GM18526 (cell line): ENCODE measurements around the gene RTN4.

Experiments
- POLR2A ChIP-seq: IDR thresholded peaks from 3 replicates; pipeline ENCODE4 v1.6.1; 2011; ENCODE audit not compliant: insufficient read length; ENCODE audit errors: extremely low read depth

Gene RTN4

GRCh38 chr2:54962935-54963440, 87.3 kb downstream of the RTN4 start:
- no peak for TF ChIP-seq POLR2A

GRCh38 chr2:54962511-54962910, 87.7 kb downstream of the RTN4 start:
- TF ChIP-seq POLR2A = no peak

DNA sequence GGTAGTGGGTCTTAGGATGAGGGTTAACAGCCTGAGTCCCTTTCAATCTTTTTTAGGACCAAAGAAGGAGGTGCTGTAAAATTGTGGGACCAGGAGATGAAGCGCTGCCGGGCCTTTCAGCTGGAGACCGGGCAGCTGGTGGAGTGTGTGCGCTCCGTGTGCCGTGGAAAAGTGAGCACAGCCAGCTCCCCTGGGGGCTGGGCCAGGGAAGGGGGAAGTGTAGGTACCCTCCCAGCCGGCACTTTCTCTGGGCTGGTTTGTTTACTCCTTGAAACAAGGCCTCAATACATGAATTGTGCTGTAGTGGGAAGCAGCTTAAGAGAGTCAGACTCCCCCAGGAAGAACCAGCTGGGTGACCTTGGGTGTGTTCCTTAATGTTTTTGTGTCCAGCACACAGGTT, 90.1 kb downstream of the RTN4 start:
- TF ChIP-seq POLR2A = no peak

DNA sequence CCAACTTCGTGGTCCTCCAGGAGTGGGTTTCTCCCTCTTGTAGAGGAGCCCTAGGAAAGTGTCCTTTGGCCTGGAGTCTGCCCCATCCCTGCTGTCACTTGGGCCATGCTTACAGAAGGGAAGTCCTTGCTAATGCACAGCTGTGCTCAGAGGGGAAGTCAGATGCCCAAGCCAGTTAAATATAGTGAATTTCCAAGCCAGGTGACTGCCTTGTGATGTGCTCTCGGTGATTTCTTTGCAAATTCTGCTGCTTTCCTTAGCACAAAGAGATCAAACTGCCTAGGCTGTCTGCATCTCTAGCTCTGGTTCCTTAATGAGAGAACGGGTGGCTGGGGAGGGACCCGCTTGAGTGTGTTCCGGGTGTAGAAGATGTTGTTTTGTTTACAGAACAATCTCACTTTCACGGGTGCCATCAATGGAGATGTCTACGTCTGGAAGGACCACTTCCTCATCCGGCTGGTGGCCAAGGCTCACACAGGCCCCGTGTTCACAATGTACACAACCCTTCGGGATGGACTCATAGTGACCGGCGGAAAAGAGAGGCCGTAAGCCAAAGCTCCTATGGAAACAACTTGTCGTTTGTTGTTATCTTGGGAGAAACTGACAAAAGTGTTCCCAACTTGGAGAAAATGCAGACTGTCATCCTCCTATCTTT, 91.4 kb downstream of the RTN4 start:
- no peak for TF ChIP-seq POLR2A

DNA sequence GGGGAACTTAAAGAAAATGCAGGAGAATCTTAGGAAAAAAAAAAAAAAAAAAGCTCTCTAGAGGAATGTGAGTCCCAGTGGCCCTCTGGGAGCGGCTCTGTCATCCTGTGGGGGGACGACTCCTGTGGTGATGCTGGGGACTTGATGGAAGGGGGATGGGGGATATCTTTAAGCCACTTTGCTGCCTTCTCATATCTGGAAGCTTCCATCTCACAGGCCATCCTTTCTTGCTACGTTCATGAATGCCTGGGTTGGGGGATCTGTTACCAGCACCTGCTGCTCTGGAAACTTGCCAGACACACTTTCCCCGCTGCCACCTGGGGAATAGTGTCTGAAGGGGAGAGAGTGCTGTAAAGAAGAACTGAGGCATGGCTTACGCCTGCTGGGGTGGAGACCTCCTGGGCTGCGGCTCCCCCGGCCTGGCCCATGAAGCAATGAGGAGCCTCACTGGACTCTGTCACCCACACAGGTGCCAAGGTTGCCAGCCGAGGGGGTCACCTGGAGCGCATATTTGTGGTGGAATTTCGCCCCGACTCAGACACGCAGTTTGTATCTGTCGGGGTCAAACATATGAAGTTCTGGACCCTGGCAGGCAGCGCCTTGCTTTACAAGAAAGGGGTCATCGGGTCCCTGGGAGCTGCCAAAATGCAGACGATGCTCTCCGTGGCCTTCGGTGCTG, 92.8 kb downstream of the RTN4 start:
- TF ChIP-seq POLR2A = no peak

DNA sequence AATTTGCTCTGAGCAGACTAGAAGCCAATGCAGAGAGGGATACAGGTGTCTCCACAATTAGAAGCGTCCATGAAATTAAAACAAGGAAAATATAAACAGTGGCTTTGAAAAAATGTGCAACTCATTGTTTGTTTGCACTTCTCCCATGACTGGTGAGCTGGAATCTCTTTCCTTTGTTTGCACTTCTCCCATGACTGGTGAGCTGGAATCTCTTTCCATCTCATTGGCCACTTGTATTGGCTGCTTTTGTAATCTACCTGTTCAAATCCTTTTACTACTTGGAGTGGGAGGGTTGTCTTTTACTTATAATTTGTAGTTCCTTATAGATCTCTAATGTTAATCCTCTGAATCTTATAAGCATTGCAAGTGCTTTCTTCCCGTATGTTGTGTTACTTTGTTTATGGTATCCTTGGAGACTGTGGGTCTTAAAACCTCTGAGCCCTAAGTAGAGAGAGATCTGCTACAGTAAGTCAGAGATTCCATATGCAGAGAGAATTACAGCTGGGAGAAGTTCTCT, 94.1 kb downstream of the RTN4 start:
- no peak for TF ChIP-seq POLR2A

DNA sequence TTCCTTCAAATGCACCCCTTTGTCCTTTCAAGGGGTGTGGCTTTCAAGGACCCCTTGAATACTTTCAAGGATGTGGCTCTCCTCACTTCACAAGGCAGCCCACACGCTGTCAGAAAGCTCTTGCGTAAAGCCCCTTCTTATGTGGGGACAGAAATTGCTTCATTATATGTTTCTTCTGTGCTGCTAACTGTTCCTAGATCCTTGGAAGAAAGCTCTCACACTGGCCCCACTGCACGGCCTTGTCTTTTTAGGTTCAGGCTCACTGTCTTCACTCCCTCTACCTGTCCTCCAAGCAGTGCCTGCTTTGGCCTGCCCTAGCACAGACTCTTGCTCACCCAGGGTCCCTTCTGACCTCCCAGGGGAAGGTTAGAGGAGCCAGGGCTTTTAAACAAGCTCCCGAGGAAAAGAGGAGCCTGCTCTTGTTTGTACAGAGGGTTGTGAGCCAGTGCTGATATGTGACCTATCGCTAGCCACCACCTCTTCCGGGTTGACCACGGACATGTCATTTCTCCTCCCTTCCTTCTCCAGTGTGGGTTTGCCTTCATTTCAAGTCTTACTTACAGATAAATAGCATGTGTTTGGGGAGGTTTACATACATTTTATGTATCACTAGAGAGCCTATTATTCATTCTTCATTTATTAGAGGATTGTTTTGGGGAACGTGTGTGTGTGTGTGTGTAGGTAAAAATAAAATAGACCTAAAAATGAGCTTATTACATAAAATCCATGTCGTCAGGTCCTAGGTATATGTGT, 94.7 kb downstream of the RTN4 start:
- TF ChIP-seq POLR2A = no peak

DNA sequence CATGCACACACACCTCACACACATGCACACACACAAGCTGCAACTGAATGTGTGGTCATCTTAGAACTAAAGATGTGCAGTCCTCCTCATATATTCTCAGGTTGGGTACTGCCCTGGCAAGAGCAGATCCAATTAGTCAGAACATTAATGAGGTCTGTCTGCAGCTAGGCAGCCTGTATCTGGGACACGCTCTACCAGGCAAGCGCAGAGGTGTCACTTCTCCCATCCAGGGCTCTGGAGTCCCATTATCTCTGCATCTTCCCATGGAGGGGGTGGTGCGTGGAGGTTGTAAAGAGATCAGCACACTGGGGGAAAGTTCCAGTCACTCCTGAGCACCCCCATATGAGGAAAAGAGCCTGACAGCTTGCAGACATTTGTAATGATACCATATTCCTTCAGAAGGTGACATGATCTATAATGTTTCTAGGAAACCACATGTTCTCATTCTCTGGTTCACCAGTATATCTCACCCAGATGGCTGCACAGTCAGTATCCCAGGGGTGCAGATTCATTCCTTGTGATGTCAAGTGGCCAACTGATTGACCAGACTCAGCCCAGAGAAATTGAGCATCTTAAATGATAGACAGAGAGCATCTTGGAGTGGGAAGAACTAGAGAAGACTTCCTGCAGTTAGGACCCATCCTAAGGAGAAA, 95.4 kb downstream of the RTN4 start:
- no peak for TF ChIP-seq POLR2A

- no peak for TF ChIP-seq POLR2A
Observed at GRCh38 chr2:54954158-54954557, 96.1 kb downstream of the RTN4 start.

GRCh38 chr2:54952978-54953456, 97.2 kb downstream of the RTN4 start:
- no peak for TF ChIP-seq POLR2A

- no peak for TF ChIP-seq POLR2A
Observed at GRCh38 chr2:54952425-54952824, 97.8 kb downstream of the RTN4 start.

DNA sequence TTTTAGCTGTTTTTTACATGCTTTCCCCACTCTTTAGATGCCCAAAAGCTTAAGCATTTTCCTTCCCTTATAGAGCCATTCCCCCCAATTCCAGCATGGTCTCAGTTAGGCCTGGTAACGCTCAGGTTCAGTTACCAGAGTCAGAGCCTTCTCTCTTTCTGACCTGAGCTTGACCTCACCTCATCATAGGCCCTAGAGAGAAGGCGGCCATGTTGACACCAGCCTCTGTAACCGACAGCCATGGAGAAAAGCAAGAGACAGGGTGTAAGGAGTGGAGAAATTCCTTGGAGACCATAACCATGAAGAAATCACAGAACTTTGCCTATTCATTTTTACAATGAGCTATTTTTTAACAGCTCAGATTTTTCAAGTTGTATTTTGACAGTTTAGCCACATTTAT, 99.4 kb downstream of the RTN4 start:
- no peak for TF ChIP-seq POLR2A

DNA sequence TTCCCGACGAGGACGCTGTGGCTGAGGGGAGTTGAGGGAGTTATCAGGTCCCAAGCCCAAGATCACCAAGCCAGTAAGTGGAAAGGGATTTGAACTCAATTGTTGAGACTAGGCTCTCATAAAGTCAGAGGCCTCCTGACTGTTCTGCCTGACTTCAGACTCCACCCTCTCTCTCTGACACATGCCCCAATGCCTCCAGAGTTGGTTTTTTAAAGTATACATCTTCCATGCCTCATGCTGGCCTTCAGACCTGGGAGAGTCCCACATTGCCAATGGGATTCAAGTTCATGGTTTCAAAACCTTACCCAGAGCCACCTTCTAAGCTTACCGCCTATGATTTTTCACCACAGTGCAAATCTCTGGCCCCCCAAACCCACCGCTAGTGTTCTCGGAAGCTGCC, 100.8 kb downstream of the RTN4 start:
- no peak for TF ChIP-seq POLR2A

DNA sequence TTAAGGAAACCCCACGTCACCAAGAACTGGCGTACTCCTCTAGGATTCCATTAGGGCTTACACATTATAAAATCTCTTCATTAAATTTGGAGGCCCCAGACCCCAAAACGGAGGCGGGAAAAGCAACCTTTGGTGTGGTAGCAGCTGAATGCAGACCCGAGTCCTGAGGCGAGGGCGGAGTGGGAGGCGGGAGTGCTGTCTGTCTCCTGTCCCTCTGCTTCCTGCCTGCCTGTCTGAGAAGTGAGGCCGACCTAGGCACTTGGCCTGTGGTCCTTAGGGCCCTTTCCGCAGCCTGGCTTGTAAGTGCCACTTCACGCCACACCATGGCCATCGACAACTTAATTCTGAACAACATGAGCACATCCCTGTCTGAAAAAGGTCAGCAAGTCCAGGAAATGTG, 102.1 kb downstream of the RTN4 start:
- no peak for TF ChIP-seq POLR2A

- no peak for TF ChIP-seq POLR2A
Observed at GRCh38 chr2:54947646-54948045, 102.6 kb downstream of the RTN4 start.
